Hepatocyte (in vitro differentiated cells): Measurements from ENCODE around the gene QRICH2.

Experiments used
- CTCF ChIP-seq: fragments of 200-600 bp; sonication (generic); IDR thresholded peaks from 2 replicates; pipeline ENCODE4 v1.5.1; 2016; ENCODE audit warnings: antibody characterized with exemption, mild to moderate bottlenecking; ENCODE audit not compliant: poor library complexity
- EZH2phosphoT487 ChIP-seq: fragments of 200-600 bp; sonication (generic); IDR thresholded peaks from one replicate; pipeline ENCODE4 v1.6.1; 2018; ENCODE audit warnings: antibody characterized with exemption, mild to moderate bottlenecking, low read depth, moderate library complexity; ENCODE audit not compliant: unreplicated experiment, severe bottlenecking

GRCh38 chr17:76251478-76252039 is 56.5 kb downstream of the QRICH2 start:
- TF ChIP-seq CTCF = no peak
- TF ChIP-seq EZH2phosphoT487 = no peak
